Keratinocyte (primary cell): Measurements from ENCODE around the gene TFB1M. TPM values are rescaled to one million over a fixed set of nuclear protein-coding genes. Genes with fewer than 3 reads are reported as not detected.

Experiments
- DNase-seq: peaks from one replicate; pipeline ENCODE4 v3.0.0-alpha.2; 2011; ENCODE audit warnings: low read depth, missing footprints, low spot score
- FAIRE-seq: peaks from 2 replicates; lab custom pipeline; 2011; peaks lifted over from hg19 to GRCh38; lab: Jason Lieb, UNC
- H2AFZ ChIP-seq: 2 replicates; pipeline ENCODE4 v1.6.0; 2012; ENCODE audit warnings: low read length, control low read depth, inconsistent platforms; ENCODE audit not compliant: control insufficient read depth
- H3K27ac ChIP-seq: 2 replicates; pipeline ENCODE4 v1.5.1; 2011; ENCODE audit warnings: low read length; ENCODE audit not compliant: control insufficient read depth, insufficient read depth
- H3K27me3 ChIP-seq: 3 replicates; pipeline ENCODE4 v1.6.0; 2011; ENCODE audit warnings: low read length; ENCODE audit not compliant: control insufficient read depth, insufficient read depth; ENCODE audit errors: extremely low read depth
- H3K36me3 ChIP-seq, 2 experiments: 2 replicates in 1 of 2; 3 replicates in 1 of 2; pipeline ENCODE4 v1.5.1; 2011; ENCODE audit warnings: low read length in 2 of 2, mild to moderate bottlenecking in 1 of 2; ENCODE audit not compliant: control insufficient read depth in 2 of 2, insufficient read depth in 2 of 2; ENCODE audit errors: extremely low read depth in 1 of 2
- H3K4me1 ChIP-seq: 3 replicates; pipeline ENCODE4 v1.5.1; 2011; ENCODE audit warnings: low read length; ENCODE audit not compliant: control insufficient read depth, insufficient read depth; ENCODE audit errors: extremely low read depth
- H3K4me2 ChIP-seq: 3 replicates; pipeline ENCODE4 v1.6.0; 2011; ENCODE audit warnings: low read depth, low read length; ENCODE audit not compliant: control insufficient read depth, insufficient read depth; ENCODE audit errors: extremely low read depth
- H3K4me3 ChIP-seq, 3 experiments: fragments of 200-600 bp in 1 of 3; sonication (generic) in 1 of 3; 2 replicates in 2 of 3; 3 replicates in 1 of 3; pipeline ENCODE4 v1.5.1; 2011 to 2016; ENCODE audit warnings: low read length in 3 of 3, mild to moderate bottlenecking in 3 of 3, control low read depth in 2 of 3, inconsistent platforms in 1 of 3, low read depth in 1 of 3, mixed read lengths in 1 of 3, mixed run types in 1 of 3, moderate library complexity in 1 of 3; ENCODE audit not compliant: control insufficient read depth in 2 of 3, insufficient read depth in 2 of 3; ENCODE audit errors: extremely low read depth in 1 of 3
- H3K79me2 ChIP-seq: 2 replicates; pipeline ENCODE4 v1.6.0; 2012; ENCODE audit warnings: low read length; ENCODE audit not compliant: control insufficient read depth, insufficient read depth
- H3K9ac ChIP-seq: 3 replicates; pipeline ENCODE4 v1.6.0; 2011; ENCODE audit warnings: low read length; ENCODE audit not compliant: control insufficient read depth, insufficient read depth; ENCODE audit errors: extremely low read depth
- H3K9me1 ChIP-seq: 3 replicates; pipeline ENCODE4 v1.6.0; 2011; ENCODE audit warnings: low read length; ENCODE audit not compliant: control insufficient read depth, insufficient read depth; ENCODE audit errors: extremely low read depth
- H3K9me3 ChIP-seq: 2 replicates; pipeline ENCODE4 v1.5.1; 2012; ENCODE audit warnings: low read depth, low read length; ENCODE audit not compliant: control insufficient read depth
- H4K20me1 ChIP-seq: 3 replicates; pipeline ENCODE4 v1.6.0; 2011; ENCODE audit warnings: low read length; ENCODE audit not compliant: control insufficient read depth, insufficient read depth; ENCODE audit errors: extremely low read depth
- CTCF ChIP-seq, 3 experiments: IDR thresholded peaks in 1 of 3; conservative IDR thresholded peaks in 1 of 3; optimal IDR thresholded peaks in 1 of 3; 2 replicates in 2 of 3; 3 replicates in 1 of 3; pipeline versions ENCODE3 to v1.5.1; 2011; ENCODE audit warnings: low read length in 3 of 3, mild to moderate bottlenecking in 3 of 3, moderate library complexity in 2 of 3, control low read depth in 1 of 3, inconsistent platforms in 1 of 3; ENCODE audit not compliant: insufficient read depth in 2 of 3; ENCODE audit errors: extremely low read depth in 1 of 3
- EZH2 ChIP-seq: IDR thresholded peaks from one replicate; pipeline ENCODE4 v1.6.1; 2012; ENCODE audit warnings: inconsistent platforms, mild to moderate bottlenecking, low read length, moderate library complexity
- dilution Hi-C: fragments of 300-500 bp; cut with MboI; formaldehyde crosslinking; loops from one replicate; pipeline ENCODE4 v1.7.0; 2020; ENCODE audit warnings: low sequenced_read_pairs; ENCODE audit not compliant: extremely low pct_ligation_motif_present
- polyA plus RNA-seq, 5 experiments: library from polyadenylated mRNA; depleted of rRNA in 3 of 5; stranded (reverse) in 3 of 5; stranded (forward) in 1 of 5; unstranded in 1 of 5; fragments of >200 nt; gene quantifications; 1 replicate in 1 of 5; 2 replicates in 3 of 5; 3 replicates in 1 of 5; pipeline versions ENCODE4 v1.2.1 to v1.2.3, GENCODE V29; 2011 to 2012; ENCODE audit warnings: missing spikeins in 2 of 5, low read depth in 1 of 5, low replicate concordance in 1 of 5

The TFB1M gene
- polyA plus RNA-seq, 1 donor (not counting 4 experiments of a cell fraction or from before 2014, with no cell fraction given) = 38.6 TPM

- Histone ChIP-seq H3K9me3 (no peaks in the 10 kb centered on the region), H3K4me1 (no peaks in the 10 kb centered on the region), H3K79me2 (no peaks in the 10 kb centered on the region), H3K4me2 (no peak overlapping the region), H3K4me3 (no peak overlapping the region), H3K27me3 (no peaks in the 10 kb centered on the region), H3K27ac (no peak overlapping the region), H2AFZ (no peak overlapping the region), H4K20me1 (no peaks in the 10 kb centered on the region), H3K9me1 (no peaks in the 10 kb centered on the region), H3K36me3 (no peaks in the 10 kb centered on the region), H3K9ac (no peak overlapping the region)
- FAIRE-seq (no peak), DNase-seq (no peak)
- dilution Hi-C loops = no loop called here
- TF ChIP-seq EZH2 (no peak), CTCF (optimal IDR thresholded peaks at IDR 0.05 in 1 of 3, IDR thresholded peaks at IDR 0.05 in 1 of 3, conservative IDR thresholded peaks at IDR 0.05 in 1 of 3; ENCODE audit: extremely low read depth in 1 of 3, insufficient read depth in 2 of 3, low read length in 3 of 3) (no peak)
These were observed 19.1 kb upstream of the TFB1M start for GRCh38 chr6:155333414-155333813.

- Histone ChIP-seq H4K20me1 (no peaks in the 10 kb centered on the region), H3K36me3 (no peaks in the 10 kb centered on the region), H3K27ac (no peak overlapping the region), H3K79me2 (no peaks in the 10 kb centered on the region), H3K4me1 (no peaks in the 10 kb centered on the region), H3K27me3 (no peaks in the 10 kb centered on the region), H3K9me1 (no peaks in the 10 kb centered on the region), H3K9me3 (no peaks in the 10 kb centered on the region), H2AFZ (no peak overlapping the region), H3K9ac (no peak overlapping the region), H3K4me3 (no peak overlapping the region), H3K4me2 (no peak overlapping the region)
- TF ChIP-seq CTCF (optimal IDR thresholded peaks at IDR 0.05 in 1 of 3, IDR thresholded peaks at IDR 0.05 in 1 of 3, conservative IDR thresholded peaks at IDR 0.05 in 1 of 3; ENCODE audit: extremely low read depth in 1 of 3, insufficient read depth in 2 of 3, low read length in 3 of 3) (no peak), EZH2 (no peak)
- no peak for DNase-seq
- no peak for FAIRE-seq
- dilution Hi-C loops = no loop called here
These were observed 16.6 kb upstream of the TFB1M start for GRCh38 chr6:155330922-155331321.
